Cardiac fibroblast (primary cell): ENCODE results near the gene POU6F1.

Experiments used
- DNase-seq, 2 donors: peaks; one replicate each; pipeline versions ENCODE4 v3.0.0 to v3.0.0-alpha.2; 2010; ENCODE audit warnings: low read depth in 2 of 2
- H3K4me3 ChIP-seq, 2 donors: replicated peaks in 1 of 2; 1 replicate in 1 of 2; 2 replicates in 1 of 2; pipeline ENCODE4 v1.5.1; 2011; ENCODE audit warnings: low read depth in 2 of 2, low read length in 2 of 2, mild to moderate bottlenecking in 2 of 2, moderate library complexity in 1 of 2
- CTCF ChIP-seq: IDR thresholded peaks from one replicate; pipeline ENCODE4 v1.5.1; 2011; ENCODE audit warnings: low read depth, mild to moderate bottlenecking, low read length, inconsistent platforms

The POU6F1 gene

GRCh38 chr12:51209259-51209658 lies 8.6 kb downstream of the POU6F1 start:
- no peak overlapping the region for H3K4me3 ChIP-seq
- no peak for DNase-seq

GRCh38 chr12:51208016-51208660 lies 9.7 kb downstream of the POU6F1 start:
- DNase-seq = no peak
- no peak for TF ChIP-seq CTCF
- no peak overlapping the region for H3K4me3 ChIP-seq

More at GRCh38 chr12:51209259-51209658, 8.6 kb downstream of the POU6F1 start:
- no peak for TF ChIP-seq CTCF

GRCh38 chr12:51205350-51205749 lies 12.5 kb downstream of the POU6F1 start:
- no peak overlapping the region for H3K4me3 ChIP-seq
- TF ChIP-seq CTCF = no peak
- no peak for DNase-seq

- TF ChIP-seq CTCF = no peak
Observed at GRCh38 chr12:51202718-51203117, 15.1 kb downstream of the POU6F1 start.

GRCh38 chr12:51200806-51201205 lies 17.1 kb downstream of the POU6F1 start:
- H3K4me3 ChIP-seq = no peak overlapping the region
- DNase-seq = no peak
- TF ChIP-seq CTCF = no peak

More at GRCh38 chr12:51202718-51203117, 15.1 kb downstream of the POU6F1 start:
- no peak for DNase-seq
- H3K4me3 ChIP-seq = no peak overlapping the region

GRCh38 chr12:51200156-51200555 lies 17.7 kb downstream of the POU6F1 start:
- no peak for DNase-seq
- no peak overlapping the region for H3K4me3 ChIP-seq
- no peak for TF ChIP-seq CTCF
